ENCODE measurements around the gene LENG9. TPM values are rescaled to one million over a fixed set of nuclear protein-coding genes. Genes with fewer than 3 reads are reported as not detected.

Gene LENG9
- total RNA-seq, 1 donor from 2014 or later: 3.7 TPM

DNA sequence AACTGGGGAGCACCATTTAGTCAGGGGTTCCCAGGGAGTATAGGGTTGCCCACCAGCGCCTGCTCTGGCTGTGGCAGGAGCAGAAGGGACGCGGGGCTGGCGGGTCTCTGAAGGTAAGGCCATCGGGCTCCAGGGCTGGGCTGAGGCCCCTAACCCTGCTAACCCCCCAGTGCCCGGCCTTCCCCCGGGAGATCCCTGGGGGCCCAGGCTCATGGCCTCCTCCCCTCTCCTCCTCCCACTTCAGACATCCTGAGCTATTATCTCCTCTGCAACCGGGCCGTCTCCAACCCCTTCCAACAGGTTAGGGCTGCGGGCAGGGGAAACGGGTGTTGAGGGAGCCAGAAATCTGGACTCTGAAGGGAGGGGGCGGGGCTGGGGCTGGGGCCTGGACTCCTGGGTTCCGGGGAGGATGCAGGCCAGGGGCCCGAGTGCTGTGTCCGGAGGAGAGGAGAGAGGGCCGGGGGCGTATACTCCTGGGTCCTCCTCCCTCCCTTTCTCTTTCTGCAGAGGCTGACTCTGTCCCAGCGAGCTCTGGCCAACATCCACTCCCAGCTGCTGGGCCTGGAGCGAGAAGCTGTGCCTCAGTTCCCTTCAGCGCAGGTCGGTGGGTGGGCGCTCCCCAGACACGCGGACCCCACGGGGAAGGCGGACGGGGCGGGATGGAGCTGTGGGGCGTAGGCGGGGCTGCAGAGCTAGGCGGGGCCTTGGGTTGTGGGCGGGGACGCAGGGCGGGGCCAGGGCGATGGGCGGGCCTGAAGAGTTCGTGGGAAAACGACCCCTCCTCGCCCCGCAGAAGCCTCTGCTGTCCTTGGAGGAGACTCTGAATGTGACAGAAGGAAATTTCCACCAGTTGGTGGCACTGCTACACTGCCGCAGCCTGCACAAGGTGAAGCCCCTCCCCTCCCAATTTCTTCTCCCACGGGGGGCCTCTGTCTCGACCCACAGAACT is 33.0 kb downstream of the LENG9 start:
- no peak overlapping the region for H3K4me3 Mint-ChIP-seq (ENCODE audit: unreplicated experiment)
- no peak for FAIRE-seq
- H3K4me2 ChIP-seq (ENCODE audit: low read length): peak overlapping the region; percentile 39

DNA sequence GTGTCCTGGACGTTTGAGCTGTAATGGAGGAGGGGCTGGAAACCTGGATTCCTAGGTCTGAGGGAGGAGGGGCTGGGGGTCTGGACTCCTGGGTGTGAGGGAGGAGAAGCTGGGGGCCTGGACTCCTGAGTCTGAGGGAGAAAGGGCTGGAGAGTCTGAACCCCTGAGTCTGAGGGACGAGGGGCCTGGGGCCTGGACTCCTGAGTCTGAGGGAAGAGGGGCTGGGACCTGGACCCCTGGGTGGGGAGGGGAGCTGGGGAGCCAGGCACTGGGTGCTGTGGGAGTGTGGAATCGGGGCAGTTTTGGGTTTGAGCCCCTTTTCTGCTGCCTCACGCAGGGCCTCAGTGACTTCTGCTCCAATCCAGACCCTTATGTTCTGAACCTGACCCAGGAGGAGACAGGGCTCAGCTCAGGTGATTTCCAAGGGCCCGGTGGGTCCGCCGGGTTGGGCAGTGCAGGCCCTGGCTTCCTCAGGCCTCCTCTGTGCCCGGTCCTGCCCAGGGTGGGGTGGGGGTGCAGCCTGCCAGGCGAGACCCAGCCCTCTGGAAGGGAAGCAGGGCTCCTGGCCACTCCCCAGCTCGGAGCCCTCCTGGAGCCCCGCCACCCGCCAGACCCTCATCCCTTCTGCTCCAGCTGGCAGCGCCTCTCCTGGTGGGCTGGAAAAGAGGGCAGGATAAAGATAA is 33.9 kb downstream of the LENG9 start:
- TF ChIP-seq, protein P1, sequence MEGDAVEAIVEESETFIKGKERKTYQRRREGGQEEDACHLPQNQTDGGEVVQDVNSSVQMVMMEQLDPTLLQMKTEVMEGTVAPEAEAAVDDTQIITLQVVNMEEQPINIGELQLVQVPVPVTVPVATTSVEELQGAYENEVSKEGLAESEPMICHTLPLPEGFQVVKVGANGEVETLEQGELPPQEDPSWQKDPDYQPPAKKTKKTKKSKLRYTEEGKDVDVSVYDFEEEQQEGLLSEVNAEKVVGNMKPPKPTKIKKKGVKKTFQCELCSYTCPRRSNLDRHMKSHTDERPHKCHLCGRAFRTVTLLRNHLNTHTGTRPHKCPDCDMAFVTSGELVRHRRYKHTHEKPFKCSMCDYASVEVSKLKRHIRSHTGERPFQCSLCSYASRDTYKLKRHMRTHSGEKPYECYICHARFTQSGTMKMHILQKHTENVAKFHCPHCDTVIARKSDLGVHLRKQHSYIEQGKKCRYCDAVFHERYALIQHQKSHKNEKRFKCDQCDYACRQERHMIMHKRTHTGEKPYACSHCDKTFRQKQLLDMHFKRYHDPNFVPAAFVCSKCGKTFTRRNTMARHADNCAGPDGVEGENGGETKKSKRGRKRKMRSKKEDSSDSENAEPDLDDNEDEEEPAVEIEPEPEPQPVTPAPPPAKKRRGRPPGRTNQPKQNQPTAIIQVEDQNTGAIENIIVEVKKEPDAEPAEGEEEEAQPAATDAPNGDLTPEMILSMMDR (IDR thresholded peaks at IDR 0.05; ENCODE audit: insufficient read depth, low read depth, low read length): no peak
- TF ChIP-seq EZH2 (IDR thresholded peaks at IDR 0.05; ENCODE audit: insufficient read depth, low read length): no peak
- FAIRE-seq (no peak), DNase-seq (ENCODE audit: low read depth) (no peak)
- no peaks in the 10 kb centered on the region for H3K9me3 Mint-ChIP-seq (ENCODE audit: unreplicated experiment)
- H3K4me3 ChIP-seq (ENCODE audit: insufficient read depth, low read depth, low read length): no peak overlapping the region
- H3K27ac ChIP-seq (ENCODE audit: low read depth, low read length): no peak overlapping the region
- no peak overlapping the region for H3K4me3 Mint-ChIP-seq (ENCODE audit: unreplicated experiment)
- peaks cover 22% of the 10 kb centered on the region for H4K20me1 ChIP-seq (ENCODE audit: insufficient read depth, low read length)
- H2AFZ ChIP-seq (ENCODE audit: low read depth, low read length): no peak overlapping the region
- H3K36me3 Mint-ChIP-seq (ENCODE audit: low read depth, unreplicated experiment): no peaks in the 10 kb centered on the region
- H3K27ac Mint-ChIP-seq (ENCODE audit: unreplicated experiment): peak overlapping the region; percentile 12
- H3K9ac ChIP-seq (ENCODE audit: low read length): no peak overlapping the region
- no peaks in the 10 kb centered on the region for H3K4me1 ChIP-seq (ENCODE audit: insufficient read depth, low read length)
- peaks cover 2% of the 10 kb centered on the region for H3K27me3 Mint-ChIP-seq (ENCODE audit: low read depth, unreplicated experiment)
- no peaks in the 10 kb centered on the region for H3K9me3 ChIP-seq (ENCODE audit: insufficient read depth, low read depth, low read length)
- H3K4me1 Mint-ChIP-seq (ENCODE audit: low read depth, unreplicated experiment): peaks cover 7% of the 10 kb centered on the region
- H3K4me2 ChIP-seq (ENCODE audit: low read length): no peak overlapping the region
- no peaks in the 10 kb centered on the region for H3K79me2 ChIP-seq (ENCODE audit: insufficient read depth, low read length)
- no peaks in the 10 kb centered on the region for H3K27me3 ChIP-seq (ENCODE audit: insufficient read depth, low read length)
- H3K36me3 ChIP-seq (ENCODE audit: insufficient read depth, low read length): no peaks in the 10 kb centered on the region

More for the DNA sequence above, 33.0 kb downstream of the LENG9 start:
- no peaks in the 10 kb centered on the region for H3K4me1 ChIP-seq (ENCODE audit: insufficient read depth, low read length)
- Mint-ChIP-seq H3K27ac (ENCODE audit: unreplicated experiment) (no peak overlapping the region), H3K36me3 (ENCODE audit: low read depth, unreplicated experiment) (peaks cover 3% of the 10 kb centered on the region), H3K9me3 (ENCODE audit: unreplicated experiment) (no peaks in the 10 kb centered on the region), H3K4me1 (ENCODE audit: low read depth, unreplicated experiment) (peaks cover 7% of the 10 kb centered on the region), H3K27me3 (ENCODE audit: low read depth, unreplicated experiment) (no peaks in the 10 kb centered on the region)
- no peaks in the 10 kb centered on the region for H3K36me3 ChIP-seq (ENCODE audit: insufficient read depth, low read length)
- H3K27me3 ChIP-seq (ENCODE audit: insufficient read depth, low read length): no peaks in the 10 kb centered on the region
- no peak for DNase-seq (ENCODE audit: low read depth)
- H3K9ac ChIP-seq (ENCODE audit: low read length): no peak overlapping the region
- H3K79me2 ChIP-seq (ENCODE audit: insufficient read depth, low read length): no peaks in the 10 kb centered on the region
- H4K20me1 ChIP-seq (ENCODE audit: insufficient read depth, low read length): peaks cover 31% of the 10 kb centered on the region
- H3K9me3 ChIP-seq (ENCODE audit: insufficient read depth, low read depth, low read length): no peaks in the 10 kb centered on the region
- no peak overlapping the region for H3K4me3 ChIP-seq (ENCODE audit: insufficient read depth, low read depth, low read length)
- TF ChIP-seq EZH2 (IDR thresholded peaks at IDR 0.05; ENCODE audit: insufficient read depth, low read length): no peak
- no peak overlapping the region for H3K27ac ChIP-seq (ENCODE audit: low read depth, low read length)
- no peak overlapping the region for H2AFZ ChIP-seq (ENCODE audit: low read depth, low read length)

DNA sequence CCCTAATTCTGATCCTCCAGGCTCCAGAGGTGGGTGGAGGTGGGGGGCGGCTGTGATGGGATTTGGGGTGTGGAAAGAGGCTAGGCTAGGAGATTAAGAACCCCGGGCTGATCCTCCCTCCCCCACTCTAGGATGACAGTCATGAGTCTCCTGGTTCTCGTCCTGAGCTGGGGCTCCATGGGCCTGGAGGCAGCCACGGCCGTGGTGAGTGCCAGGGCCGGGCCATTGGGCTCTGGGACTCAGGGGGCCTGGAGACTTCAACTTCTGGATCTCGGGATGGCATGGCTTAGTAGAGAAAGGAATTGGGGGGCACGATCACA is 34.4 kb downstream of the LENG9 start:
- no peaks in the 10 kb centered on the region for H3K9me3 ChIP-seq (ENCODE audit: insufficient read depth, low read depth, low read length)
- no peak overlapping the region for H3K27ac ChIP-seq (ENCODE audit: low read depth, low read length)
- no peaks in the 10 kb centered on the region for H3K36me3 Mint-ChIP-seq (ENCODE audit: low read depth, unreplicated experiment)
- H4K20me1 ChIP-seq (ENCODE audit: insufficient read depth, low read length): peaks cover 18% of the 10 kb centered on the region
- no peaks in the 10 kb centered on the region for H3K27me3 ChIP-seq (ENCODE audit: insufficient read depth, low read length)
- TF ChIP-seq EZH2 (IDR thresholded peaks at IDR 0.05; ENCODE audit: insufficient read depth, low read length): no peak
- TF ChIP-seq, protein P1 (IDR thresholded peaks at IDR 0.05; ENCODE audit: insufficient read depth, low read depth, low read length): no peak
- H3K9ac ChIP-seq (ENCODE audit: low read length): no peak overlapping the region
- peak overlapping the region; percentile 12 for H3K27ac Mint-ChIP-seq (ENCODE audit: unreplicated experiment)
- no peaks in the 10 kb centered on the region for H3K4me1 ChIP-seq (ENCODE audit: insufficient read depth, low read length)
- no peak overlapping the region for H3K4me3 Mint-ChIP-seq (ENCODE audit: unreplicated experiment)
- no peak for DNase-seq (ENCODE audit: low read depth)
- H3K27me3 Mint-ChIP-seq (ENCODE audit: low read depth, unreplicated experiment): peaks cover 2% of the 10 kb centered on the region
- peaks cover 7% of the 10 kb centered on the region for H3K4me1 Mint-ChIP-seq (ENCODE audit: low read depth, unreplicated experiment)
- no peaks in the 10 kb centered on the region for H3K36me3 ChIP-seq (ENCODE audit: insufficient read depth, low read length)
- H2AFZ ChIP-seq (ENCODE audit: low read depth, low read length): no peak overlapping the region
- no peak overlapping the region for H3K4me2 ChIP-seq (ENCODE audit: low read length)
- no peaks in the 10 kb centered on the region for H3K9me3 Mint-ChIP-seq (ENCODE audit: unreplicated experiment)
- H3K4me3 ChIP-seq (ENCODE audit: insufficient read depth, low read depth, low read length): no peak overlapping the region
- FAIRE-seq: no peak
- no peaks in the 10 kb centered on the region for H3K79me2 ChIP-seq (ENCODE audit: insufficient read depth, low read length)
